Activated naive CD4-positive, alpha-beta T cell treated with anti-CD3 and anti-CD28 coated beads, Interleukin-2, amount 50 U/mL, for 16 hours (primary cell): ENCODE data around the gene MAB21L3.
A peak's percentile ranks its signal among the peaks of the same experiment; 100 is the strongest.
"Not testable (repeated sequence)": the region's sequence is repeated elsewhere in the genome, so short reads cannot be mapped to it uniquely, and the experiment has no call there.

Source experiments
- DNase-seq: peaks from one replicate; pipeline ENCODE4 v3.0.0-alpha.2; 2020

MAB21L3 gene

GRCh38 chr1:116139592-116140134 is 28.5 kb downstream of the MAB21L3 start:
- DNase-seq = no peak

GRCh38 chr1:116144151-116144550 is 33.0 kb downstream of the MAB21L3 start:
- no peak for DNase-seq

- not testable (repeated sequence) for DNase-seq
Observed at GRCh38 chr1:116146447-116147113, 35.4 kb downstream of the MAB21L3 start.

GRCh38 chr1:116147114-116147510 is 35.9 kb downstream of the MAB21L3 start:
- DNase-seq = no peak

GRCh38 chr1:116147972-116148371 is 36.8 kb downstream of the MAB21L3 start:
- no peak for DNase-seq

GRCh38 chr1:116148967-116149366 is 37.8 kb downstream of the MAB21L3 start:
- no peak for DNase-seq

GRCh38 chr1:116150368-116150767 is 39.2 kb downstream of the MAB21L3 start:
- no peak for DNase-seq

- peak; percentile 78 for DNase-seq
Observed at GRCh38 chr1:116151739-116152576, 40.8 kb downstream of the MAB21L3 start.

- no peak for DNase-seq
Observed at GRCh38 chr1:116152577-116152943, 41.4 kb downstream of the MAB21L3 start.

GRCh38 chr1:116152950-116153691 is 41.9 kb downstream of the MAB21L3 start:
- DNase-seq = no peak

GRCh38 chr1:116153692-116154031 is 42.5 kb downstream of the MAB21L3 start:
- no peak for DNase-seq

- DNase-seq = no peak
Observed at GRCh38 chr1:116154536-116154935, 43.3 kb downstream of the MAB21L3 start.

- no peak for DNase-seq
Observed at GRCh38 chr1:116157096-116157495, 45.9 kb downstream of the MAB21L3 start.

GRCh38 chr1:116159177-116159576 is 48.0 kb downstream of the MAB21L3 start:
- DNase-seq = no peak

GRCh38 chr1:116159611-116160010 is 48.4 kb downstream of the MAB21L3 start:
- DNase-seq = no peak

- no peak for DNase-seq
Observed at GRCh38 chr1:116161390-116161789, 50.2 kb downstream of the MAB21L3 start.

- DNase-seq = no peak
Observed at GRCh38 chr1:116161877-116162390, 50.7 kb downstream of the MAB21L3 start.

GRCh38 chr1:116163533-116163932 is 52.3 kb downstream of the MAB21L3 start:
- DNase-seq = no peak

GRCh38 chr1:116164150-116164549 is 53.0 kb downstream of the MAB21L3 start:
- no peak for DNase-seq

GRCh38 chr1:116164604-116165368 is 53.6 kb downstream of the MAB21L3 start:
- DNase-seq = no peak

GRCh38 chr1:116165572-116165971 is 54.4 kb downstream of the MAB21L3 start:
- DNase-seq = no peak

GRCh38 chr1:116166011-116166571 is 54.9 kb downstream of the MAB21L3 start:
- no peak for DNase-seq
